GM23338 (cell line): ENCODE measurements around the gene TMEM138.

Experiments used
- EZH2 ChIP-seq: fragments of 200-600 bp; sonication (generic); IDR thresholded peaks from one replicate; pipeline ENCODE4 v1.8.0; 2017; ENCODE audit warnings: antibody characterized with exemption, mild to moderate bottlenecking, low read depth; ENCODE audit not compliant: unreplicated experiment
- EZH2phosphoT487 ChIP-seq: fragments of 200-600 bp; sonication (generic); IDR thresholded peaks from one replicate; pipeline ENCODE4 v1.8.1; 2018; ENCODE audit warnings: antibody characterized with exemption; ENCODE audit not compliant: unreplicated experiment
- POLR2AphosphoS5 ChIP-seq: IDR thresholded peaks from 2 replicates; pipeline ENCODE4 v1.6.1; 2016; ENCODE audit warnings: antibody characterized with exemption, low read depth
- TF ChIP-seq, protein P1 (sequence below), 2 experiments: fragments of 200-600 bp in 1 of 2; sonication (generic) in 1 of 2; conservative IDR thresholded peaks; 2 replicates each; pipeline versions ENCODE4 v1.5.1 to v1.6.1; 2016 to 2017; ENCODE audit warnings: antibody characterized with exemption in 2 of 2, low read depth in 2 of 2, mild to moderate bottlenecking in 2 of 2, moderate library complexity in 1 of 2

GRCh38 chr11:61342207-61342803, 19.9 kb upstream of the TMEM138 start:
- no peak for TF ChIP-seq EZH2
- TF ChIP-seq POLR2AphosphoS5: no peak
- no peak for TF ChIP-seq EZH2phosphoT487
- TF ChIP-seq, protein P1, sequence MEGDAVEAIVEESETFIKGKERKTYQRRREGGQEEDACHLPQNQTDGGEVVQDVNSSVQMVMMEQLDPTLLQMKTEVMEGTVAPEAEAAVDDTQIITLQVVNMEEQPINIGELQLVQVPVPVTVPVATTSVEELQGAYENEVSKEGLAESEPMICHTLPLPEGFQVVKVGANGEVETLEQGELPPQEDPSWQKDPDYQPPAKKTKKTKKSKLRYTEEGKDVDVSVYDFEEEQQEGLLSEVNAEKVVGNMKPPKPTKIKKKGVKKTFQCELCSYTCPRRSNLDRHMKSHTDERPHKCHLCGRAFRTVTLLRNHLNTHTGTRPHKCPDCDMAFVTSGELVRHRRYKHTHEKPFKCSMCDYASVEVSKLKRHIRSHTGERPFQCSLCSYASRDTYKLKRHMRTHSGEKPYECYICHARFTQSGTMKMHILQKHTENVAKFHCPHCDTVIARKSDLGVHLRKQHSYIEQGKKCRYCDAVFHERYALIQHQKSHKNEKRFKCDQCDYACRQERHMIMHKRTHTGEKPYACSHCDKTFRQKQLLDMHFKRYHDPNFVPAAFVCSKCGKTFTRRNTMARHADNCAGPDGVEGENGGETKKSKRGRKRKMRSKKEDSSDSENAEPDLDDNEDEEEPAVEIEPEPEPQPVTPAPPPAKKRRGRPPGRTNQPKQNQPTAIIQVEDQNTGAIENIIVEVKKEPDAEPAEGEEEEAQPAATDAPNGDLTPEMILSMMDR (conservative IDR thresholded peaks at IDR 0.05; ENCODE audit: low read depth in 2 of 2): no peak
